CD8-positive, alpha-beta memory T cell (primary cell): ENCODE data around the gene TMEM59. TPM values are rescaled to one million over a fixed set of nuclear protein-coding genes. Genes with fewer than 3 reads are reported as not detected.
"Not testable (repeated sequence)": the region's sequence is repeated elsewhere in the genome, so short reads cannot be mapped to it uniquely, and the experiment has no call there.

Experiments
- CTCF ChIA-PET: fragments of 350-600 bp; sonication (Branson Sonifier 250); formaldehyde crosslinking; loops from one replicate; lab custom pipeline; 2021; ENCODE audit warnings: antibody characterized with exemption; lab: Charles Lee
- POLR2A ChIA-PET: fragments of 350-600 bp; sonication (Branson Sonifier 250); formaldehyde crosslinking; loops from one replicate; lab custom pipeline; 2021; ENCODE audit warnings: antibody characterized with exemption; lab: Charles Lee
- DNase-seq, 5 donors: peaks; one replicate each; pipeline versions ENCODE4 v3.0.0 to v3.0.0-alpha.2; 2020 to 2022; ENCODE audit warnings: mixed read lengths in 1 of 5
- H3K27ac ChIP-seq: one replicate; pipeline ENCODE4 v1.7.0; 2013; ENCODE audit warnings: low read depth, mild to moderate bottlenecking, low read length, moderate library complexity
- H3K27me3 ChIP-seq: 2 replicates; pipeline ENCODE4 v1.7.0; 2013; ENCODE audit warnings: low read length, mild to moderate bottlenecking; ENCODE audit not compliant: insufficient read depth, poor library complexity, severe bottlenecking
- H3K36me3 ChIP-seq: 2 replicates; pipeline ENCODE4 v1.7.0; 2013; ENCODE audit warnings: mild to moderate bottlenecking, low read length, moderate library complexity; ENCODE audit not compliant: insufficient read depth
- H3K4me1 ChIP-seq: 2 replicates; pipeline ENCODE4 v1.7.0; 2013; ENCODE audit warnings: mild to moderate bottlenecking, low read length, moderate library complexity; ENCODE audit not compliant: insufficient read depth
- H3K4me3 ChIP-seq: 2 replicates; pipeline ENCODE4 v1.7.0; 2013; ENCODE audit warnings: mild to moderate bottlenecking, low read length
- H3K9me3 ChIP-seq: 2 replicates; pipeline ENCODE4 v1.7.0; 2013; ENCODE audit warnings: mild to moderate bottlenecking, low read length
- H3K27ac Mint-ChIP-seq, 8 donors: one replicate each; pipeline ENCODE4 v1.8.0; 2020 to 2021; ENCODE audit warnings: mixed read lengths in 8 of 8, mild to moderate bottlenecking in 6 of 8, inconsistent platforms in 3 of 8, moderate library complexity in 3 of 8
- H3K27me3 Mint-ChIP-seq, 2 donors: one replicate each; pipeline ENCODE4 v1.8.0; 2020 to 2021; ENCODE audit warnings: mixed read lengths in 2 of 2, mild to moderate bottlenecking in 1 of 2, moderate library complexity in 1 of 2
- H3K36me3 Mint-ChIP-seq, 3 donors: one replicate each; pipeline ENCODE4 v1.8.0; 2020 to 2021; ENCODE audit warnings: mixed read lengths in 3 of 3, inconsistent platforms in 1 of 3, mild to moderate bottlenecking in 1 of 3
- H3K4me1 Mint-ChIP-seq, 3 donors: one replicate each; pipeline ENCODE4 v1.8.0; 2020 to 2021; ENCODE audit warnings: mixed read lengths in 3 of 3, inconsistent platforms in 1 of 3, mild to moderate bottlenecking in 1 of 3
- H3K4me3 Mint-ChIP-seq, 7 donors: one replicate each; pipeline ENCODE4 v1.8.0; 2020 to 2021; ENCODE audit warnings: mixed read lengths in 7 of 7, mild to moderate bottlenecking in 6 of 7, moderate library complexity in 4 of 7, inconsistent platforms in 2 of 7
- H3K9me3 Mint-ChIP-seq, 5 donors: one replicate each; pipeline ENCODE4 v1.8.0; 2020 to 2022; ENCODE audit warnings: mixed read lengths in 5 of 5, mild to moderate bottlenecking in 3 of 5, moderate library complexity in 2 of 5, inconsistent platforms in 1 of 5
- polyA plus RNA-seq: library from polyadenylated mRNA; unstranded; fragments of 300-500 nt; fragmentation: Illumina TruSeq; gene quantifications from one replicate; pipeline ENCODE4 v1.2.3, GENCODE V29; 2021
- total RNA-seq, 2 experiments: library from RNA; stranded (reverse); gene quantifications; one replicate each; pipeline ENCODE4 v1.2.3, GENCODE V29; 2021

Gene TMEM59
- total and polyA plus RNA-seq, 3 experiments from 2014 or later, result 140 to 580 (median 149) TPM

- Mint-ChIP-seq H3K27ac (no peak overlapping the region), H3K9me3 (no peaks in the 10 kb centered on the region), H3K4me1 (no peaks in the 10 kb centered on the region), H3K4me3 (no peak overlapping the region), H3K27me3 (peaks cover 14 to 39% of the 10 kb centered on the region in 2 donors), H3K36me3 (no peaks in the 10 kb centered on the region)
- ChIA-PET CTCF (no interaction called here), POLR2A (no interaction called here)
- no peak for DNase-seq
- Histone ChIP-seq H3K4me3 (no peak overlapping the region), H3K27ac (no peak overlapping the region), H3K36me3 (no peaks in the 10 kb centered on the region), H3K27me3 (peaks cover 3% of the 10 kb centered on the region), H3K4me1 (no peaks in the 10 kb centered on the region), H3K9me3 (no peaks in the 10 kb centered on the region)
Observed at GRCh38 chr1:54009406-54009805, 43.6 kb downstream of the TMEM59 start.

GRCh38 chr1:54008876-54009275 lies 44.1 kb downstream of the TMEM59 start:
- DNase-seq, result no peak
- Histone ChIP-seq H3K4me1 (no peaks in the 10 kb centered on the region), H3K27ac (no peak overlapping the region), H3K9me3 (no peaks in the 10 kb centered on the region), H3K4me3 (no peak overlapping the region), H3K36me3 (no peaks in the 10 kb centered on the region), H3K27me3 (peaks cover 3% of the 10 kb centered on the region)
- H3K36me3 Mint-ChIP-seq, result no peaks in the 10 kb centered on the region
- H3K9me3 Mint-ChIP-seq, result no peaks in the 10 kb centered on the region
- CTCF ChIA-PET, result no interaction called here
- no peaks in the 10 kb centered on the region for H3K4me1 Mint-ChIP-seq
- H3K27ac Mint-ChIP-seq, result no peak overlapping the region
- POLR2A ChIA-PET, result no interaction called here
- peaks cover 14 to 39% of the 10 kb centered on the region in 2 donors for H3K27me3 Mint-ChIP-seq
- no peak overlapping the region for H3K4me3 Mint-ChIP-seq

- H3K4me3 ChIP-seq, result no peak overlapping the region
- ChIA-PET POLR2A (no interaction called here), CTCF (no interaction called here)
- no peaks in the 10 kb centered on the region for H3K27me3 ChIP-seq
- H3K27ac ChIP-seq, result no peak overlapping the region
- no peaks in the 10 kb centered on the region for H3K4me1 Mint-ChIP-seq
- no peaks in the 10 kb centered on the region for H3K4me1 ChIP-seq
- no peak overlapping the region for H3K27ac Mint-ChIP-seq
- no peak overlapping the region for H3K4me3 Mint-ChIP-seq
- H3K9me3 ChIP-seq, result no peaks in the 10 kb centered on the region
- H3K9me3 Mint-ChIP-seq, result no peaks in the 10 kb centered on the region
- H3K36me3 Mint-ChIP-seq, result no peaks in the 10 kb centered on the region
- peaks cover 12 to 34% of the 10 kb centered on the region in 2 donors for H3K27me3 Mint-ChIP-seq
- no peaks in the 10 kb centered on the region for H3K36me3 ChIP-seq
- DNase-seq, result no peak
Observed at GRCh38 chr1:54007613-54008012, 45.4 kb downstream of the TMEM59 start.

DNA sequence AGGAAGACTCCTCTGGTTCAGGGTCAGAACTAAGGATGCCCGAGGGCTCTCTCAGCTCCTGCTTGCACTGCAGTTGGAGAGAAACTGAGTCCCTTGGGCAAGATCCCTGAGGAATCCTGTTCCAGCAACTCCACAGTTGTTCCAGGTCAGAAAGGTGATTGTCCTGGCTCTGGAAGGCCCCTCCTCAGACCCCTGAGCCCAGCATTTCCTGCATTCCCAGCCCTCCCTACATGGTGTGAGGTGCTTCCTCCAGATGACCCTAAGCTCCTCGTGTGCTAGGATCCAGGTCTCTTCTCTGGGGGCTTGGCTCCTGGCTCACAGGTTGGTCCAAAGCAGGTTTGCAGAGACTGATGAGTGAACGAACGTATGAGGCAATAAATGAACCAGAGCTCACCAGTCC lies 46.5 kb downstream of the TMEM59 start:
- Mint-ChIP-seq H3K4me1 (no peaks in the 10 kb centered on the region), H3K4me3 (no peak overlapping the region), H3K27ac (no peak overlapping the region), H3K36me3 (no peaks in the 10 kb centered on the region), H3K9me3 (no peaks in the 10 kb centered on the region), H3K27me3 (peaks cover 9 to 26% of the 10 kb centered on the region in 2 donors)
- Histone ChIP-seq H3K4me1 (no peaks in the 10 kb centered on the region), H3K36me3 (no peaks in the 10 kb centered on the region), H3K27ac (no peak overlapping the region), H3K27me3 (no peaks in the 10 kb centered on the region), H3K4me3 (no peak overlapping the region), H3K9me3 (no peaks in the 10 kb centered on the region)
- ChIA-PET POLR2A (no interaction called here), CTCF (no interaction called here)
- no peak for DNase-seq

DNA sequence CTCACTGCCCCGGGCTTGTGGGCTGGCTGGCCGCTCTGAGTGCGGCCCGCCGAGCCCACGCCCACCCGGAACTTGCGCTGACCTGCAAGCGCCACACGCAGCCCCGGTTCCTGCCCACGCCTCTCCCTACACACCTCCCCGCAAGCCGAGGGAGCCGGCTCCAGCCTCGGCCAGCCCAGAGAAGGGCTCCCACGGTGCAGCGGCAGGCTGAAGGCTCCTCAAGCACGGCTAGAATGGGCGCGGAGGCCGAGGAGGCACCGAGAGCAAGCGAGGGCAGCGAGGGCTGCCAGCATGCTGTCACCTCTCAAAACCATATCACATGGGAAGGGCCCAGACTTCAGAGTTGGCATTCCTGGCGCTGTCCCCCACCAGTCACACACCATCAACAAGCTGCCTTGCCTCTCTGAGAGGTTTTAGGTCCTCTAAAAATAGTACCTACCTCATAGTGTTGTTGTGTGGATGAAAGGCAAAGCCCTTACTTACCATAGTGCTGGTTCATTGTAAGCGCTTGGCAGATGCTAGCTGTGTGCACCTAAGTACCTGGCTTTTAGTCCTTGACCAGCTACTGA lies 48.4 kb downstream of the TMEM59 start:
- no peaks in the 10 kb centered on the region for H3K27me3 ChIP-seq
- H3K27ac ChIP-seq, result no peak overlapping the region
- H3K4me1 Mint-ChIP-seq, result no peaks in the 10 kb centered on the region
- H3K4me1 ChIP-seq, result no peaks in the 10 kb centered on the region
- ChIA-PET POLR2A (no interaction called here), CTCF (no interaction called here)
- no peak overlapping the region for H3K4me3 ChIP-seq
- no peaks in the 10 kb centered on the region for H3K9me3 Mint-ChIP-seq
- no peaks in the 10 kb centered on the region for H3K36me3 ChIP-seq
- H3K4me3 Mint-ChIP-seq, result no peak overlapping the region
- peaks cover 1 to 15% of the 10 kb centered on the region in 2 donors for H3K27me3 Mint-ChIP-seq
- no peak overlapping the region for H3K27ac Mint-ChIP-seq
- no peak for DNase-seq
- no peaks in the 10 kb centered on the region for H3K9me3 ChIP-seq
- no peaks in the 10 kb centered on the region for H3K36me3 Mint-ChIP-seq

- DNase-seq, H3K36me3 ChIP-seq, H3K27me3 ChIP-seq, H3K9me3 ChIP-seq, H3K4me3 Mint-ChIP-seq, H3K4me1 ChIP-seq, H3K27ac ChIP-seq, H3K4me1 Mint-ChIP-seq, H3K9me3 Mint-ChIP-seq, POLR2A ChIA-PET, H3K4me3 ChIP-seq, H3K36me3 Mint-ChIP-seq, CTCF ChIA-PET: not testable (repeated sequence)
- Mint-ChIP-seq H3K27ac (peak overlapping the region in 1 of 8 donors; percentile 60), H3K27me3 (peaks cover 1 to 10% of the 10 kb centered on the region in 2 donors)
Observed at GRCh38 chr1:54003750-54004480, 49.1 kb downstream of the TMEM59 start.

- no peaks in the 10 kb centered on the region for H3K4me1 Mint-ChIP-seq
- Histone ChIP-seq H3K27ac (no peak overlapping the region), H3K4me1 (no peaks in the 10 kb centered on the region), H3K4me3 (no peak overlapping the region), H3K27me3 (no peaks in the 10 kb centered on the region), H3K9me3 (no peaks in the 10 kb centered on the region), H3K36me3 (no peaks in the 10 kb centered on the region)
- no peaks in the 10 kb centered on the region for H3K9me3 Mint-ChIP-seq
- no peaks in the 10 kb centered on the region for H3K36me3 Mint-ChIP-seq
- no peak for DNase-seq
- CTCF ChIA-PET, result interaction anchor here (0.6 kb wide), 1 partner anchor 767 kb away, joined by 3 read pairs; no protein-coding TSS in a partner anchor
- no peak overlapping the region for H3K27ac Mint-ChIP-seq
- no peak overlapping the region for H3K4me3 Mint-ChIP-seq
- POLR2A ChIA-PET, result no interaction called here
- peaks cover 1 to 5% of the 10 kb centered on the region in 2 donors for H3K27me3 Mint-ChIP-seq
Observed at GRCh38 chr1:54003249-54003646, 49.8 kb downstream of the TMEM59 start.

DNA sequence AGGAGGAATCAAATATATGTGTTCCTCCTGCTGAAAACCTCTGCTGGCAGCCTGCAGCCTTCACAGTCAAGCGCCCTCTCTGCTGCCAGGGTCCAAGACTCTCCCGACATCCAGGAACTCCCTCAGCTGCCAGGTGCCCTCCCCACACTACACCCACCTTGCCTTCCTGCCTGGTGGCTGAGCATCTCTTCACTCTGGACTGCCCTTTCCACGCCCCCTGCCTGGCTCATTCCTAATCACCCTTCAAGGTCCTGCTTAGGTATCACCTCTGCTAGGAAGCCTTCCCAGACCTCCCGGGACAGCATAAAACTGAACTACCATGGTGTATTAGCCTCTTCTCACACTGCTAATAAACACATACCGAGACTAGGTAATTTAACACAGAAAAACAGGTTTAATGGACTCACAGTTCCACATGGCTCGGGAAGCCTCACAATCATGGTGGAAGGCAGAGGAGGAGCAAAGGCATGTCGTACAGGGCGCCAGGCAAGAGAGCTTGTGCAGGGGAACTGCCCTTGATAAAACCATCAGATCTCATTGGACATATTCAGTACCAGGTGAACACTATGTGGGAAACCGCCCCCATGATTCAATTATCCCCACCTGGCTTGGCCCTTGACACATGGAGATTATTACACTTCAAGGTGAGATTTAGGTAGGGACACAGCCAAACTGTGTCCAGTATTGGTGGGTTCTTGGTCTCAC lies 50.3 kb downstream of the TMEM59 start:
- CTCF ChIA-PET, result interaction anchor here (0.6 kb wide), 1 partner anchor 768 kb away, joined by 3 read pairs; no protein-coding TSS in a partner anchor
- H3K4me3 Mint-ChIP-seq, result no peak overlapping the region
- no peaks in the 10 kb centered on the region for H3K36me3 ChIP-seq
- no peaks in the 10 kb centered on the region for H3K4me1 ChIP-seq
- H3K4me3 ChIP-seq, result no peak overlapping the region
- DNase-seq, result no peak
- no peaks in the 10 kb centered on the region for H3K9me3 ChIP-seq
- no peak overlapping the region for H3K27ac ChIP-seq
- no peaks in the 10 kb centered on the region for H3K9me3 Mint-ChIP-seq
- H3K4me1 Mint-ChIP-seq, result no peaks in the 10 kb centered on the region
- POLR2A ChIA-PET, result no interaction called here
- H3K27me3 Mint-ChIP-seq, result peaks cover 1 to 3% of the 10 kb centered on the region in 2 donors
- no peaks in the 10 kb centered on the region for H3K36me3 Mint-ChIP-seq
- H3K27me3 ChIP-seq, result no peaks in the 10 kb centered on the region
- no peak overlapping the region for H3K27ac Mint-ChIP-seq
